ENCODE measurements around the gene ARID1A. TPM values are rescaled to one million over a fixed set of nuclear protein-coding genes. Genes with fewer than 3 reads are reported as not detected.

Gene ARID1A
- total RNA-seq, 5 donors from 2014 or later (not counting 1 experiment from before 2014, with no cell fraction given): 122 to 148 (median 126) TPM

DNA sequence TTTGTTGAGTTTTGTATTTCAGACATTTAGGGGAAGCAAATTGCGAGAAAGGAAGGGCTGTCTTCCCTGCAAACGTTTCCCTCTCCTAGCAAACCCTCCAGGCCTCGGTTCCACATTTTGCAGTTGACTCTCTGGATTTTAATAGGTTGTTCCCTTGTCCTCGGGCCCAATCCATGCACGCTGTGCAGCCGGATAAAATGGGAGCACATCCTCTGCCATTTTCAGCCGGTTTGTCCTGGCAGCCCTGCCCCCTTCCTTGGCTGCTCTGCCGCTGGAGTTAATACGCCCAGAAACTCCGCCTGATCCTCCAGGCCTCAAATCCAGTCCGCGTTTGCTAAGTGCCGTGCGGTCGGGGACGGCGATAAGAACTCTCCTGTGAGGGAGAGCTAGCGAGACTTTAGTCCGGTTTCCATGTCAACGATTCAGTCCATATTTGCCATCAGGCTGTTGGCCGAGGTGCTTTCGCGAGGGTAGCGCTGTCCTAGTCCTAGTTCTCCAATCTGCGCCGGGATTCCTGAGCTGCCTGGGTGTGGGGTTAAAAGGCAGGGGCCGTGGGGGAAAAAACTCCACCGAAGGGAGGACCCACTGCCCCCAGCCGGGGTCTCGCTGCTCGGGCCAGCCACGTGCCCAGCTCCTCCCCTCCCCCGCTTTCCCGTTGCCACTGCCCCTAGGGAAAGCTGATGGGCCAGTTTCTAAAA, 2.9 kb upstream of the ARID1A start:
- Histone ChIP-seq H3K4me3 (ENCODE audit: control insufficient read depth in 1 of 2, extremely low read depth in 1 of 2, low read length in 1 of 2) (peak overlapping the region; percentile 66 to 96), H3K4me1 (ENCODE audit: control insufficient read depth in 1 of 2, extremely low read depth in 1 of 2, insufficient read depth in 2 of 2, low read length in 2 of 2) (peaks cover 18 to 34% of the 10 kb centered on the region in 2 experiments), H3K27me3 (replicated peaks in 1 of 2; ENCODE audit: control insufficient read depth in 2 of 2, extremely low read depth in 1 of 2, insufficient read depth in 2 of 2, low read length in 1 of 2) (no peaks in the 10 kb centered on the region), H3K36me3 (ENCODE audit: control insufficient read depth in 2 of 2, extremely low read depth in 1 of 2, insufficient read depth in 1 of 2, low read length in 1 of 2) (no peaks in the 10 kb centered on the region), H3K9me3 (no peaks in the 10 kb centered on the region), H3K27ac (ENCODE audit: low read length) (peak overlapping the region; percentile 79)
- WGBS (ENCODE audit: insufficient coverage): 1% methylated on average over 22 of the region's 34 CpGs
- Mint-ChIP-seq H3K36me3 (no peaks in the 10 kb centered on the region), H3K27me3 (no peaks in the 10 kb centered on the region), H3K27ac (peak overlapping the region; percentile 93 to 97), H3K4me1 (peaks cover 31 to 38% (median 34%) of the 10 kb centered on the region in 3 donors), H3K9me3 (no peaks in the 10 kb centered on the region), H3K4me3 (peak overlapping the region in 2 of 3 donors; percentile 92 to 94)
- DNase-seq: peak; percentile 70 to 93 (median 82)
- ChIA-PET POLR2A (interaction anchor here (0.6 to 1.2 kb wide), 7 partner anchors 23 to 542 kb away, joined by 3 to 7 read pairs (median 3); partner anchors contain the start of gene PIGV (in 1 of the 2)), CTCF (interaction anchor here (0.6 to 2.4 kb wide), 19 partner anchors 9 to 141 kb away, joined by 3 to 17 read pairs (median 4); partner anchors contain the start of gene PIGV (in 1 of the 2))
- peak; percentile 32 to 38 (median 36) for ATAC-seq (replicated peaks in 1 of 4)

GRCh38 chr1:26693599-26694572, 1.9 kb upstream of the ARID1A start:
- 57% methylated on average over 1 of the region's 7 CpGs for WGBS (ENCODE audit: insufficient coverage)
- CTCF ChIA-PET: interaction anchor here (0.7 to 1.9 kb wide), 8 partner anchors 11 to 97 kb away, joined by 3 to 5 read pairs (median 4); partner anchors contain the start of gene PIGV (in 1 of the 2)
- Histone ChIP-seq H3K4me3 (ENCODE audit: control insufficient read depth in 1 of 2, extremely low read depth in 1 of 2, low read length in 1 of 2) (peak overlapping the region; percentile 66 to 96), H3K4me1 (ENCODE audit: control insufficient read depth in 1 of 2, extremely low read depth in 1 of 2, insufficient read depth in 2 of 2, low read length in 2 of 2) (peaks cover 25 to 34% of the 10 kb centered on the region in 2 experiments), H3K9me3 (no peaks in the 10 kb centered on the region), H3K27ac (ENCODE audit: low read length) (peak overlapping the region; percentile 79), H3K36me3 (ENCODE audit: control insufficient read depth in 2 of 2, extremely low read depth in 1 of 2, insufficient read depth in 1 of 2, low read length in 1 of 2) (no peaks in the 10 kb centered on the region), H3K27me3 (replicated peaks in 1 of 2; ENCODE audit: control insufficient read depth in 2 of 2, extremely low read depth in 1 of 2, insufficient read depth in 2 of 2, low read length in 1 of 2) (no peaks in the 10 kb centered on the region)
- Mint-ChIP-seq H3K4me3 (peak overlapping the region in 2 of 3 donors; percentile 92 to 94), H3K27ac (peak overlapping the region; percentile 93 to 97), H3K36me3 (no peaks in the 10 kb centered on the region), H3K9me3 (no peaks in the 10 kb centered on the region), H3K4me1 (peaks cover 31 to 38% (median 34%) of the 10 kb centered on the region in 3 donors), H3K27me3 (no peaks in the 10 kb centered on the region)
- ATAC-seq (replicated peaks in 1 of 4) (no peak), DNase-seq (no peak)
- POLR2A ChIA-PET: interaction anchor here in 1 of 2 donors (1.1 kb wide), 1 partner anchor 24 kb away, joined by 3 read pairs; no protein-coding TSS in a partner anchor

- CTCF ChIA-PET: interaction anchor here in 1 of 2 donors (1.1 kb wide), 1 partner anchor 12 kb away, joined by 3 read pairs; no protein-coding TSS in a partner anchor
- Mint-ChIP-seq H3K36me3 (no peaks in the 10 kb centered on the region), H3K27me3 (no peaks in the 10 kb centered on the region), H3K9me3 (no peaks in the 10 kb centered on the region), H3K4me3 (peak overlapping the region in 2 of 3 donors; percentile 92 to 94), H3K27ac (peak overlapping the region; percentile 93 to 97), H3K4me1 (peaks cover 31 to 38% (median 34%) of the 10 kb centered on the region in 3 donors)
- Histone ChIP-seq H3K36me3 (ENCODE audit: control insufficient read depth in 2 of 2, extremely low read depth in 1 of 2, insufficient read depth in 1 of 2, low read length in 1 of 2) (no peaks in the 10 kb centered on the region), H3K27me3 (replicated peaks in 1 of 2; ENCODE audit: control insufficient read depth in 2 of 2, extremely low read depth in 1 of 2, insufficient read depth in 2 of 2, low read length in 1 of 2) (no peaks in the 10 kb centered on the region), H3K4me1 (ENCODE audit: control insufficient read depth in 1 of 2, extremely low read depth in 1 of 2, insufficient read depth in 2 of 2, low read length in 2 of 2) (peaks cover 33 to 37% of the 10 kb centered on the region in 2 experiments), H3K4me3 (ENCODE audit: control insufficient read depth in 1 of 2, extremely low read depth in 1 of 2, low read length in 1 of 2) (peak overlapping the region; percentile 58 to 96), H3K9me3 (no peaks in the 10 kb centered on the region), H3K27ac (ENCODE audit: low read length) (peak overlapping the region; percentile 79)
- WGBS (ENCODE audit: insufficient coverage): 2% methylated on average over 12 of the region's 14 CpGs
- DNase-seq (peak in 1 of 35 experiments; percentile 15), ATAC-seq (replicated peaks in 1 of 4) (no peak)
- POLR2A ChIA-PET: no interaction called here
These were observed 1.0 kb upstream of the ARID1A start for GRCh38 chr1:26694638-26695355.

GRCh38 chr1:26696119-26696653, 371 bp downstream of the ARID1A start:
- Histone ChIP-seq H3K27me3 (replicated peaks in 1 of 2; ENCODE audit: control insufficient read depth in 2 of 2, extremely low read depth in 1 of 2, insufficient read depth in 2 of 2, low read length in 1 of 2) (no peaks in the 10 kb centered on the region), H3K4me1 (ENCODE audit: control insufficient read depth in 1 of 2, extremely low read depth in 1 of 2, insufficient read depth in 2 of 2, low read length in 2 of 2) (peaks cover 44 to 47% of the 10 kb centered on the region in 2 experiments), H3K36me3 (ENCODE audit: control insufficient read depth in 2 of 2, extremely low read depth in 1 of 2, insufficient read depth in 1 of 2, low read length in 1 of 2) (peaks cover 0 to under 1% of the 10 kb centered on the region in 2 donors), H3K4me3 (ENCODE audit: control insufficient read depth in 1 of 2, extremely low read depth in 1 of 2, low read length in 1 of 2) (peak overlapping the region; percentile 86 to 88), H3K27ac (ENCODE audit: low read length) (no peak overlapping the region), H3K9me3 (no peaks in the 10 kb centered on the region)
- Mint-ChIP-seq H3K4me3 (peak overlapping the region in 2 of 3 donors; percentile 77), H3K27ac (no peak overlapping the region), H3K36me3 (no peaks in the 10 kb centered on the region), H3K9me3 (no peaks in the 10 kb centered on the region), H3K4me1 (peaks cover 28 to 34% (median 29%) of the 10 kb centered on the region in 3 donors), H3K27me3 (no peaks in the 10 kb centered on the region)
- WGBS (ENCODE audit: insufficient coverage): 0% methylated on average over 46 of the region's 72 CpGs
- CTCF ChIA-PET: interaction anchor here in 1 of 2 donors (1.0 to 2.8 kb wide), 2 partner anchors 37 to 93 kb away, joined by 3 to 32 read pairs; partner anchors contain the start of gene PIGV
- peak; percentile 3 to 23 (median 15) for ATAC-seq (replicated peaks in 1 of 4)
- DNase-seq: peak in 19 of 35 experiments; percentile 2 to 57 (median 20)
- POLR2A ChIA-PET: interaction anchor here (1.0 kb wide), 3 partner anchors 44 to 92 kb away, joined by 4 read pairs; partner anchors contain the start of gene PIGV (in 1 of the 2)

GRCh38 chr1:26696654-26697430, 1.0 kb downstream of the ARID1A start:
- peaks cover 28 to 32% (median 29%) of the 10 kb centered on the region in 3 donors for H3K4me1 Mint-ChIP-seq
- ChIA-PET POLR2A (interaction anchor here (0.5 to 1.0 kb wide), 6 partner anchors 13 to 91 kb away, joined by 3 to 9 read pairs (median 4); partner anchors contain the start of gene PIGV (in 1 of the 2)), CTCF (interaction anchor here in 1 of 2 donors (0.6 to 2.8 kb wide), 5 partner anchors 16 to 92 kb away, joined by 3 to 32 read pairs (median 9); partner anchors contain the start of gene PIGV)
- no peaks in the 10 kb centered on the region for H3K36me3 Mint-ChIP-seq
- H3K9me3 Mint-ChIP-seq: no peaks in the 10 kb centered on the region
- Histone ChIP-seq H3K27me3 (replicated peaks in 1 of 2; ENCODE audit: control insufficient read depth in 2 of 2, extremely low read depth in 1 of 2, insufficient read depth in 2 of 2, low read length in 1 of 2) (no peaks in the 10 kb centered on the region), H3K9me3 (no peaks in the 10 kb centered on the region), H3K36me3 (ENCODE audit: control insufficient read depth in 2 of 2, extremely low read depth in 1 of 2, insufficient read depth in 1 of 2, low read length in 1 of 2) (peaks cover 0 to 3% of the 10 kb centered on the region in 2 donors), H3K27ac (ENCODE audit: low read length) (no peak overlapping the region), H3K4me3 (ENCODE audit: control insufficient read depth in 1 of 2, extremely low read depth in 1 of 2, low read length in 1 of 2) (peak overlapping the region; percentile 86 to 88), H3K4me1 (ENCODE audit: control insufficient read depth in 1 of 2, extremely low read depth in 1 of 2, insufficient read depth in 2 of 2, low read length in 2 of 2) (peaks cover 48 to 53% of the 10 kb centered on the region in 2 experiments)
- peak overlapping the region in 2 of 3 donors; percentile 77 for H3K4me3 Mint-ChIP-seq
- H3K27me3 Mint-ChIP-seq: no peaks in the 10 kb centered on the region
- under 1% methylated on average over 88 of the region's 98 CpGs for WGBS (ENCODE audit: insufficient coverage)
- peak; percentile 7 to 19 (median 10) for ATAC-seq (replicated peaks in 1 of 4)
- H3K27ac Mint-ChIP-seq: no peak overlapping the region
- peak; percentile 35 to 85 (median 76) for DNase-seq
